Panc1 (cell line): ENCODE results near the gene ANKRD33B. TPM values are rescaled to one million over a fixed set of nuclear protein-coding genes. Genes with fewer than 3 reads are reported as not detected.
A peak's percentile ranks its signal among the peaks of the same experiment; 100 is the strongest.

Experiments used
- ATAC-seq: fragments of 200-7000 bp; cut with Tn5 transposase; 2 replicates; pipeline ENCODE4 v1.9.1; 2020; ENCODE audit warnings: mild to moderate bottlenecking, moderate library complexity
- BruUV-seq: library from RNA; stranded (reverse); fragments of 400-500 nt; replicated peaks from 2 replicates; lab custom pipeline; 2021; lab: Mats Ljungman, UMichigan
- CTCF ChIA-PET: fragments of 300-600 bp; sonication (Branson Sonifier 250); formaldehyde crosslinking; loops from one replicate; lab custom pipeline; 2022; ENCODE audit warnings: antibody characterized with exemption; lab: Charles Lee
- POLR2A ChIA-PET: fragments of 300-600 bp; sonication (Branson Sonifier 250); formaldehyde crosslinking; loops from one replicate; lab custom pipeline; 2022; ENCODE audit warnings: antibody characterized with exemption; lab: Charles Lee
- DNase-seq: peaks from one replicate; pipeline ENCODE4 v3.0.0-alpha.2; 2010; ENCODE audit warnings: low read depth, low spot score
- H3K27ac ChIP-seq: 2 replicates; pipeline ENCODE4 v1.5.1; 2011; ENCODE audit warnings: mild to moderate bottlenecking, low read length, inconsistent platforms
- H3K27me3 ChIP-seq: fragments of 200-500 bp; sonication (Bioruptor generic); 2 replicates; pipeline ENCODE4 v1.6.0; 2014; ENCODE audit warnings: low read length, inconsistent platforms; ENCODE audit not compliant: control insufficient read depth, insufficient read depth
- H3K36me3 ChIP-seq: fragments of 200-500 bp; sonication (Bioruptor generic); 2 replicates; pipeline ENCODE4 v1.5.1; 2014; ENCODE audit warnings: inconsistent platforms, mild to moderate bottlenecking, low read length, moderate library complexity; ENCODE audit not compliant: control insufficient read depth, insufficient read depth
- H3K4me1 ChIP-seq: 2 replicates; pipeline ENCODE4 v1.5.1; 2011; ENCODE audit warnings: inconsistent platforms, mild to moderate bottlenecking, low read length, moderate library complexity; ENCODE audit not compliant: control insufficient read depth, insufficient read depth
- H3K4me3 ChIP-seq, 2 experiments: 2 replicates each; pipeline ENCODE4 v1.5.1; 2011 to 2012; ENCODE audit warnings: low read depth in 2 of 2, low read length in 2 of 2, mild to moderate bottlenecking in 2 of 2, inconsistent platforms in 1 of 2, moderate library complexity in 1 of 2
- H3K9me3 ChIP-seq: fragments of 200-500 bp; sonication (Bioruptor generic); 2 replicates; pipeline ENCODE4 v1.5.1; 2014; ENCODE audit warnings: low read depth, mild to moderate bottlenecking, inconsistent platforms, low read length, moderate library complexity; ENCODE audit not compliant: control insufficient read depth, insufficient read depth
- CTCF ChIP-seq: fragments of 450-650 bp; IDR thresholded peaks from 2 replicates; pipeline ENCODE4 v1.5.1; 2017; ENCODE audit warnings: mild to moderate bottlenecking
- POLR2AphosphoS5 ChIP-seq: IDR thresholded peaks from 2 replicates; pipeline ENCODE4 v1.6.1; 2012; ENCODE audit warnings: mild to moderate bottlenecking, low read depth, low read length, moderate library complexity
- REST ChIP-seq, 2 experiments: IDR thresholded peaks; 2 replicates each; pipeline ENCODE4 v1.6.1; 2011 to 2012; ENCODE audit warnings: low read depth in 2 of 2, control low read depth in 1 of 2, low read length in 1 of 2, mild to moderate bottlenecking in 1 of 2, moderate library complexity in 1 of 2; ENCODE audit not compliant: insufficient read depth in 1 of 2
- SIN3A ChIP-seq: IDR thresholded peaks from 2 replicates; pipeline ENCODE4 v1.6.1; 2012; ENCODE audit warnings: low read depth, mild to moderate bottlenecking, low read length, moderate library complexity, borderline replicate concordance; ENCODE audit not compliant: insufficient read depth
- TCF7L2 ChIP-seq: IDR thresholded peaks from 2 replicates; pipeline ENCODE4 v1.6.1; 2011; ENCODE audit warnings: mild to moderate bottlenecking, low read depth, low read length, inconsistent platforms
- in situ Hi-C: cut with HindIII; loops from 2 replicates; pipeline ENCODE4 v1.10.0; 2016; ENCODE audit warnings: low sequenced_read_pairs, low pct_unique_long_range_greater_than_20kb
- intact Hi-C: fragments of 100-400 bp; cut with micrococcal nuclease; formaldehyde crosslinking; loops from one replicate; pipeline ENCODE4 v1.10.0; 2022; ENCODE audit not compliant: unreplicated experiment
- total RNA-seq: library from RNA; stranded (reverse); gene quantifications from one replicate; pipeline ENCODE4 v1.2.1, GENCODE V29; 2021; ENCODE audit not compliant: unreplicated experiment

ANKRD33B gene
- total RNA-seq, 1 experiment from 2014 or later, result 19.1 TPM

GRCh38 chr5:10695055-10695649 is 131.3 kb downstream of the ANKRD33B start:
- H3K27ac ChIP-seq, result peak overlapping the region; percentile 37; the same call in 1 of the 2 replicates
- BruUV-seq, result no TSS peak
- ChIA-PET CTCF (interaction anchor here (0.6 to 1.0 kb wide), 2 partner anchors 175 to 189 kb away, joined by 3 read pairs; no protein-coding TSS in a partner anchor), POLR2A (no interaction called here)
- no peak overlapping the region for H3K4me3 ChIP-seq
- ATAC-seq (peak; percentile 95), DNase-seq (peak; percentile 52)
- intact Hi-C loops (loop anchor here (5.0 to 10.0 kb wide), 3 partner anchors 170 to 1327 kb away; no protein-coding TSS in a partner anchor), in situ Hi-C loops (no loop called here)
- H3K4me1 ChIP-seq, result peaks cover 8% of the 10 kb centered on the region
- TF ChIP-seq CTCF, result peak; percentile 94
- TF ChIP-seq SIN3A, result no peak
- H3K27me3 ChIP-seq, result no peaks in the 10 kb centered on the region
- H3K36me3 ChIP-seq, result no peaks in the 10 kb centered on the region
- H3K9me3 ChIP-seq, result no peaks in the 10 kb centered on the region

- ChIA-PET POLR2A (no interaction called here), CTCF (interaction anchor here (0.7 to 1.0 kb wide), 2 partner anchors 189 to 355 kb away, joined by 3 to 6 read pairs; no protein-coding TSS in a partner anchor)
- H3K27ac ChIP-seq, result peak overlapping the region; percentile 37; the same call in 1 of the 2 replicates
- no peaks in the 10 kb centered on the region for H3K27me3 ChIP-seq
- in situ Hi-C loops (no loop called here), intact Hi-C loops (loop anchor here (5.0 to 10.0 kb wide), 3 partner anchors 169 to 1326 kb away; no protein-coding TSS in a partner anchor)
- DNase-seq, result no peak
- peaks cover 8% of the 10 kb centered on the region for H3K4me1 ChIP-seq
- BruUV-seq, result no TSS peak
- no peaks in the 10 kb centered on the region for H3K9me3 ChIP-seq
- TF ChIP-seq REST (IDR thresholded peaks at IDR 0.05; ENCODE audit: insufficient read depth in 1 of 2, low read depth in 2 of 2, low read length in 1 of 2) (no peak), POLR2AphosphoS5 (no peak), CTCF (no peak), TCF7L2 (no peak), SIN3A (no peak)
- no peak overlapping the region for H3K4me3 ChIP-seq
- H3K36me3 ChIP-seq, result no peaks in the 10 kb centered on the region
- ATAC-seq, result no peak
Measured at GRCh38 chr5:10695759-10696543, 132.1 kb downstream of the ANKRD33B start.
